ENCODE measurements around the gene MOAP1.
A peak's percentile ranks its signal among the peaks of the same experiment; 100 is the strongest.
"Not testable (repeated sequence)": the region's sequence is repeated elsewhere in the genome, so short reads cannot be mapped to it uniquely, and the experiment has no call there.

The MOAP1 gene

GRCh38 chr14:93184391-93185348 lies at the start of gene MOAP1, which contains the start of gene LYSET:
Gene MOAP1, minus strand, starts transcription at chr14:93184897. Its CDS starts 655 bp downstream, at chr14:93184242.
Gene LYSET, plus strand, starts transcription at chr14:93185317. Its CDS starts 89 bp downstream, at chr14:93185406.
- Mint-ChIP-seq H3K27ac (peak within 1 kb of the TSS; percentile 95), H3K36me3 (peaks cover 2% of the 10 kb centered on the region), H3K4me3 (peak within 1 kb of the TSS; percentile 94), H3K9me3 (no peaks in the 10 kb centered on the region), H3K27me3 (no peaks in the 10 kb centered on the region), H3K4me1 (peaks cover 53% of the 10 kb centered on the region)

GRCh38 chr14:93233078-93233477 lies 48.4 kb upstream of the MOAP1 start:
- not testable (repeated sequence) for H3K9me3 Mint-ChIP-seq, H3K4me3 Mint-ChIP-seq, H3K27ac Mint-ChIP-seq, H3K27me3 Mint-ChIP-seq, H3K36me3 Mint-ChIP-seq
- H3K4me1 Mint-ChIP-seq: peaks cover 13% of the 10 kb centered on the region

- H3K27ac Mint-ChIP-seq: no peak overlapping the region
- H3K36me3 Mint-ChIP-seq: peaks cover 8% of the 10 kb centered on the region
- peaks cover 13% of the 10 kb centered on the region for H3K4me1 Mint-ChIP-seq
- H3K9me3 Mint-ChIP-seq: no peaks in the 10 kb centered on the region
- no peak overlapping the region for H3K4me3 Mint-ChIP-seq
- H3K27me3 Mint-ChIP-seq: peaks cover 2% of the 10 kb centered on the region
Measured at GRCh38 chr14:93232159-93232558, 47.5 kb upstream of the MOAP1 start.

- Mint-ChIP-seq H3K27ac (no peak overlapping the region), H3K4me1 (peaks cover 13% of the 10 kb centered on the region), H3K36me3 (peaks cover 10% of the 10 kb centered on the region), H3K4me3 (peak overlapping the region; percentile 64), H3K27me3 (peaks cover 2% of the 10 kb centered on the region), H3K9me3 (no peaks in the 10 kb centered on the region)
Measured at GRCh38 chr14:93231129-93231979, 46.7 kb upstream of the MOAP1 start.

- Mint-ChIP-seq H3K27ac (peak overlapping the region; percentile 46), H3K4me1 (peaks cover 13% of the 10 kb centered on the region), H3K27me3 (peaks cover 2% of the 10 kb centered on the region), H3K36me3 (peaks cover 15% of the 10 kb centered on the region), H3K9me3 (no peaks in the 10 kb centered on the region), H3K4me3 (peak overlapping the region; percentile 64)
Measured at GRCh38 chr14:93230539-93230938, 45.8 kb upstream of the MOAP1 start.

GRCh38 chr14:93228550-93228949 lies 43.9 kb upstream of the MOAP1 start:
- H3K36me3 Mint-ChIP-seq: peaks cover 22% of the 10 kb centered on the region
- H3K27ac Mint-ChIP-seq: no peak overlapping the region
- no peaks in the 10 kb centered on the region for H3K9me3 Mint-ChIP-seq
- no peak overlapping the region for H3K4me3 Mint-ChIP-seq
- peaks cover 2% of the 10 kb centered on the region for H3K27me3 Mint-ChIP-seq
- H3K4me1 Mint-ChIP-seq: peaks cover 13% of the 10 kb centered on the region

- H3K9me3 Mint-ChIP-seq: no peaks in the 10 kb centered on the region
- H3K4me3 Mint-ChIP-seq: no peak overlapping the region
- peaks cover 30% of the 10 kb centered on the region for H3K36me3 Mint-ChIP-seq
- no peaks in the 10 kb centered on the region for H3K27me3 Mint-ChIP-seq
- no peak overlapping the region for H3K27ac Mint-ChIP-seq
- H3K4me1 Mint-ChIP-seq: no peaks in the 10 kb centered on the region
Measured at GRCh38 chr14:93223565-93223964, 38.9 kb upstream of the MOAP1 start.

- peaks cover 22% of the 10 kb centered on the region for H3K36me3 Mint-ChIP-seq
- H3K27me3 Mint-ChIP-seq: no peaks in the 10 kb centered on the region
- H3K4me1 Mint-ChIP-seq: no peaks in the 10 kb centered on the region
- no peak overlapping the region for H3K27ac Mint-ChIP-seq
- H3K4me3 Mint-ChIP-seq: no peak overlapping the region
- H3K9me3 Mint-ChIP-seq: no peaks in the 10 kb centered on the region
Measured at GRCh38 chr14:93220509-93220908, 35.8 kb upstream of the MOAP1 start.

GRCh38 chr14:93219103-93219726 lies 34.5 kb upstream of the MOAP1 start:
- H3K9me3 Mint-ChIP-seq: no peaks in the 10 kb centered on the region
- H3K4me1 Mint-ChIP-seq: no peaks in the 10 kb centered on the region
- peaks cover 19% of the 10 kb centered on the region for H3K36me3 Mint-ChIP-seq
- no peak overlapping the region for H3K27ac Mint-ChIP-seq
- no peaks in the 10 kb centered on the region for H3K27me3 Mint-ChIP-seq
- H3K4me3 Mint-ChIP-seq: no peak overlapping the region

- Mint-ChIP-seq H3K4me1 (peaks cover 7% of the 10 kb centered on the region), H3K9me3 (no peaks in the 10 kb centered on the region), H3K27me3 (no peaks in the 10 kb centered on the region), H3K36me3 (peaks cover 13% of the 10 kb centered on the region), H3K4me3 (no peak overlapping the region), H3K27ac (no peak overlapping the region)
Measured at GRCh38 chr14:93214598-93214997, 29.9 kb upstream of the MOAP1 start.

GRCh38 chr14:93212432-93212831 lies 27.7 kb upstream of the MOAP1 start:
- H3K27ac Mint-ChIP-seq: no peak overlapping the region

GRCh38 chr14:93207468-93208308 lies 23.0 kb upstream of the MOAP1 start:
- Mint-ChIP-seq H3K9me3 (no peaks in the 10 kb centered on the region), H3K4me3 (peak overlapping the region; percentile 99), H3K36me3 (peaks cover 6% of the 10 kb centered on the region), H3K27ac (peak overlapping the region; percentile 96), H3K4me1 (peaks cover 55% of the 10 kb centered on the region), H3K27me3 (no peaks in the 10 kb centered on the region)

More at GRCh38 chr14:93212432-93212831, 27.7 kb upstream of the MOAP1 start:
- Mint-ChIP-seq H3K27me3 (no peaks in the 10 kb centered on the region), H3K9me3 (no peaks in the 10 kb centered on the region), H3K4me3 (no peak overlapping the region), H3K36me3 (peaks cover 8% of the 10 kb centered on the region), H3K4me1 (peaks cover 26% of the 10 kb centered on the region)

GRCh38 chr14:93206793-93207467 lies 22.2 kb upstream of the MOAP1 start, which contains the start of the genes GON7 and UBR7:
Gene GON7, minus strand, starts transcription at chr14:93207065. Its CDS starts 28 bp downstream, at chr14:93207037.
Gene UBR7, plus strand, starts transcription at chr14:93207256. Its CDS starts 36 bp downstream, at chr14:93207292.
- Mint-ChIP-seq H3K27me3 (no peaks in the 10 kb centered on the region), H3K4me3 (peak within 1 kb of the TSS; percentile 99)

GRCh38 chr14:93201155-93201704 lies 16.5 kb upstream of the MOAP1 start:
- Mint-ChIP-seq H3K4me1 (peaks cover 26% of the 10 kb centered on the region), H3K4me3 (no peak overlapping the region), H3K27ac (no peak overlapping the region), H3K27me3 (no peaks in the 10 kb centered on the region), H3K9me3 (no peaks in the 10 kb centered on the region), H3K36me3 (peaks cover 4% of the 10 kb centered on the region)

More at GRCh38 chr14:93206793-93207467, 22.2 kb upstream of the MOAP1 start, which contains the start of the genes GON7 and UBR7:
- H3K4me1 Mint-ChIP-seq: peaks cover 57% of the 10 kb centered on the region
- peaks cover 2% of the 10 kb centered on the region for H3K36me3 Mint-ChIP-seq
- no peaks in the 10 kb centered on the region for H3K9me3 Mint-ChIP-seq
- H3K27ac Mint-ChIP-seq: peak within 1 kb of the TSS; percentile 96
